HepG2 (cell line): Measurements from ENCODE around the gene DMPK. TPM values are rescaled to one million over a fixed set of nuclear protein-coding genes. Genes with fewer than 3 reads are reported as not detected.
A peak's percentile ranks its signal among the peaks of the same experiment; 100 is the strongest.

Experiments used
- BORCS8-MEF2B ChIP-seq: sonication (generic); formaldehyde crosslinking; IDR thresholded peaks from 2 replicates; pipeline ENCODE4 v1.8.0; 2022; ENCODE audit warnings: mild to moderate bottlenecking, missing genetic modification reagents
- HBP1 ChIP-seq: IDR thresholded peaks from 2 replicates; pipeline ENCODE4 v1.6.1; 2016; ENCODE audit warnings: low read depth, control low read depth
- KDM2A ChIP-seq: sonication (generic); formaldehyde crosslinking; IDR thresholded peaks from 2 replicates; pipeline ENCODE4 v1.4.0; 2020; ENCODE audit warnings: low read depth, missing genetic modification reagents, borderline replicate concordance
- KLF15 ChIP-seq: sonication (generic); formaldehyde crosslinking; IDR thresholded peaks from 2 replicates; pipeline ENCODE4 v1.8.1; 2023; ENCODE audit warnings: borderline replicate concordance, mild to moderate bottlenecking, inconsistent platforms, missing genetic modification reagents, mixed read lengths
- LCORL ChIP-seq, 2 experiments: fragments of 450-650 bp in 1 of 2; sonication (generic) in 1 of 2; formaldehyde crosslinking in 1 of 2; IDR thresholded peaks; 2 replicates each; pipeline versions ENCODE4 v1.5.0 to v1.6.1; 2017 to 2020; ENCODE audit warnings: antibody characterized with exemption in 1 of 2, missing genetic modification reagents in 1 of 2
- MBNL3 ChIP-seq: fragments of 250-450 bp; sonication (Bioruptor Pico); conservative IDR thresholded peaks from 2 replicates; pipeline ENCODE4 v1.8.0; 2022; ENCODE audit warnings: mild to moderate bottlenecking, inconsistent platforms
- MED1 ChIP-seq: sonication (generic); formaldehyde crosslinking; IDR thresholded peaks from 2 replicates; pipeline ENCODE4 v1.4.0; 2020; ENCODE audit warnings: missing genetic modification reagents
- NFIC ChIP-seq: IDR thresholded peaks from 2 replicates; pipeline ENCODE4 v1.6.1; 2012; ENCODE audit warnings: mild to moderate bottlenecking, low read length, inconsistent platforms
- NFKBIZ ChIP-seq: IDR thresholded peaks from 2 replicates; pipeline ENCODE4 v1.6.1; 2018; ENCODE audit warnings: missing genetic modification reagents, missing compliant biosample characterization
- PBX2 ChIP-seq: IDR thresholded peaks from 2 replicates; pipeline ENCODE4 v1.6.1; 2016; ENCODE audit warnings: control low read depth
- SMAD9 ChIP-seq: sonication (generic); formaldehyde crosslinking; IDR thresholded peaks from 2 replicates; pipeline ENCODE4 v1.5.1; 2020; ENCODE audit warnings: mild to moderate bottlenecking, missing genetic modification reagents
- SNAI1 ChIP-seq: sonication (generic); formaldehyde crosslinking; IDR thresholded peaks from 2 replicates; pipeline ENCODE4 v1.5.0; 2020; ENCODE audit warnings: mild to moderate bottlenecking, missing genetic modification reagents, borderline replicate concordance
- SRSF9 ChIP-seq: fragments of 200-400 bp; formaldehyde crosslinking; IDR thresholded peaks from 2 replicates; pipeline ENCODE4 v1.6.1; 2018; ENCODE audit warnings: borderline replicate concordance, mild to moderate bottlenecking, low read depth, low read length; ENCODE audit not compliant: insufficient read depth, poor library complexity, severe bottlenecking
- STAG1 ChIP-seq: sonication (generic); formaldehyde crosslinking; IDR thresholded peaks from 2 replicates; pipeline ENCODE4 v1.4.0; 2020; ENCODE audit warnings: missing genetic modification reagents
- TGIF2 ChIP-seq: IDR thresholded peaks from 2 replicates; pipeline ENCODE4 v1.6.1; 2016; ENCODE audit warnings: control low read depth, missing compliant biosample characterization
- YEATS2 ChIP-seq: sonication (generic); formaldehyde crosslinking; IDR thresholded peaks from 2 replicates; pipeline ENCODE4 v1.4.0; 2020; ENCODE audit warnings: missing genetic modification reagents, borderline replicate concordance
- ZNF101 ChIP-seq: sonication (generic); formaldehyde crosslinking; IDR thresholded peaks from 2 replicates; pipeline ENCODE4 v1.4.0; 2020; ENCODE audit warnings: mild to moderate bottlenecking, low read depth, missing genetic modification reagents, borderline replicate concordance
- ZNF547 ChIP-seq: sonication (generic); formaldehyde crosslinking; IDR thresholded peaks from 2 replicates; pipeline ENCODE4 v1.5.1; 2020; ENCODE audit warnings: mild to moderate bottlenecking, missing genetic modification reagents
- ZNF598 ChIP-seq: sonication (generic); formaldehyde crosslinking; IDR thresholded peaks from 2 replicates; pipeline ENCODE4 v1.5.1; 2020; ENCODE audit warnings: mild to moderate bottlenecking, missing genetic modification reagents, borderline replicate concordance
- ZSCAN22 ChIP-seq: sonication (generic); formaldehyde crosslinking; IDR thresholded peaks from 2 replicates; pipeline ENCODE4 v1.4.0; 2020; ENCODE audit warnings: mild to moderate bottlenecking, missing genetic modification reagents
- polyA plus RNA-seq, 8 experiments: library from polyadenylated mRNA; depleted of rRNA in 3 of 8; stranded (reverse) in 7 of 8; unstranded in 1 of 8; fragments of >200 nt; fragmentation: Illumina TruSeq in 4 of 8; extraction: Trizol in 4 of 8; gene quantifications; 2 replicates each; pipeline versions ENCODE4 v1.2.1 to v1.2.3, GENCODE V29; 2011 to 2016; ENCODE audit warnings: low read depth in 4 of 8, missing spikeins in 1 of 8, mixed read lengths in 1 of 8; ENCODE audit not compliant: insufficient read depth in 1 of 8
- total RNA-seq, 5 experiments: library from RNA; depleted of rRNA; stranded (reverse); fragments of >200 nt; fragmentation: Illumina TruSeq; extraction: Trizol; gene quantifications; 2 replicates each; pipeline ENCODE4 v1.2.3, GENCODE V29; 2016; ENCODE audit warnings: low read depth in 1 of 5
- TF ChIP-seq, protein P1 (sequence below): sonication (generic); formaldehyde crosslinking; IDR thresholded peaks from 2 replicates; pipeline ENCODE4 v1.5.0; 2020; ENCODE audit warnings: missing genetic modification reagents
- TF ChIP-seq, protein P2 (sequence below): sonication (generic); formaldehyde crosslinking; IDR thresholded peaks from 2 replicates; pipeline ENCODE4 v1.4.0; 2020; ENCODE audit warnings: missing genetic modification reagents, low read depth, mild to moderate bottlenecking, borderline replicate concordance
- TF ChIP-seq, protein P3 (sequence below): sonication (generic); formaldehyde crosslinking; IDR thresholded peaks from 2 replicates; pipeline ENCODE4 v1.4.0; 2020; ENCODE audit warnings: low read depth, mild to moderate bottlenecking, missing genetic modification reagents

The DMPK gene
- total and polyA plus RNA-seq, 2 of the 13 experiments (the other 11 are each of a cell fraction or from before 2014, with no cell fraction given), result 5.3 to 8.8 TPM

DNA sequence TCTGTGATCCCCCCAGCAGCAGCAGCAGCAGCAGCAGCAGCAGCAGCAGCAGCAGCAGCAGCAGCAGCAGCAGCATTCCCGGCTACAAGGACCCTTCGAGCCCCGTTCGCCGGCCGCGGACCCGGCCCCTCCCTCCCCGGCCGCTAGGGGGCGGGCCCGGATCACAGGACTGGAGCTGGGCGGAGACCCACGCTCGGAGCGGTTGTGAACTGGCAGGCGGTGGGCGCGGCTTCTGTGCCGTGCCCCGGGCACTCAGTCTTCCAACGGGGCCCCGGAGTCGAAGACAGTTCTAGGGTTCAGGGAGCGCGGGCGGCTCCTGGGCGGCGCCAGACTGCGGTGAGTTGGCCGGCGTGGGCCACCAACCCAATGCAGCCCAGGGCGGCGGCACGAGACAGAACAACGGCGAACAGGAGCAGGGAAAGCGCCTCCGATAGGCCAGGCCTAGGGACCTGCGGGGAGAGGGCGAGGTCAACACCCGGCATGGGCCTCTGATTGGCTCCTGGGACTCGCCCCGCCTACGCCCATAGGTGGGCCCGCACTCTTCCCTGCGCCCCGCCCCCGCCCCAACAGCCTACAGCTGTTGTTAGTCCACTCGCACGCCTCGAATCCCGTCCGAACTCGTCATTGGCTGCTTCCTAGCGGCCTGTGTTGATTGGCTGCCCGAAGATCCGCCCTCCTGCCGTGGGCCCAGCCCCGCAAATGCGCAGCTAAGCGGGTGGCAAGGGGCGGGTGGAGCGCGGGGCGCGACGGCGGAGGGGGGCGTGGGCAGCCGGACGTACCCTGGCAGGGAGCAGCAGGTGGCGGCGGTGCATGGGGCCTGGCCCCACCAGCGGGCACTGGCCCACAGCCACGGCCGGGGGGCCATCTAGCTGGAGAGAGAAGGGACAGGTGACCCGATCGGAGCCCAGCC lies 11.8 kb downstream of the DMPK start (continued):
- TF ChIP-seq, protein P1, sequence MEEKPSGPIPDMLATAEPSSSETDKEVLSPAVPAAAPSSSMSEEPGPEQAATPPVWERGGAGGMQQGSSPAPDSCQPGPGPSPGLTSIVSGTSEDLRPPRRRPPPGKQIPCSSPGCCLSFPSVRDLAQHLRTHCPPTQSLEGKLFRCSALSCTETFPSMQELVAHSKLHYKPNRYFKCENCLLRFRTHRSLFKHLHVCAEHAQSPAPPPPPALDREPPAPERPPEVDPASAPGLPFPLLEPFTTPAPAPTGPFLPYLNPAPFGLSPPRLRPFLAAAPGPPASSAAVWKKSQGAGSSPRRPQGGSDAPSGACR, result peak; percentile 48; the same call in 1 of the 2 replicates
- TF ChIP-seq YEATS2 (CRISPR knock-in tag) (peak; percentile 39; the same call in 1 of the 2 replicates), HBP1 (CRISPR knock-in tag) (0 out of 2 replicates have a peak, but pooled peaks have one; percentile 14), SRSF9 (no peak), PBX2 (CRISPR knock-in tag) (no peak), TGIF2 (no peak; the same call in none of the 2 replicates), MBNL3 (CRISPR knock-in tag) (no peak), LCORL (IDR thresholded peaks at IDR 0.05) (no peak), LCORL (CRISPR knock-in tag; IDR thresholded peaks at IDR 0.05) (peak; percentile 47), KDM2A (CRISPR knock-in tag) (peak; percentile 98), SNAI1 (CRISPR knock-in tag) (no peak), STAG1 (peak; percentile 65), BORCS8-MEF2B (CRISPR knock-in tag) (peak; percentile 75), ZNF547 (peak; percentile 93), SMAD9 (CRISPR knock-in tag) (no peak), NFIC (no peak), ZSCAN22 (CRISPR knock-in tag) (no peak), ZNF598 (peak; percentile 95), ZNF101 (no peak), NFKBIZ (CRISPR knock-in tag) (0 out of 2 replicates have a peak, but pooled peaks have one; percentile 18), MED1 (CRISPR knock-in tag) (peak; percentile 51; the same call in 1 of the 2 replicates), KLF15 (CRISPR knock-in tag) (peak; percentile 66; the same call in 1 of the 2 replicates)
- TF ChIP-seq, protein P2, sequence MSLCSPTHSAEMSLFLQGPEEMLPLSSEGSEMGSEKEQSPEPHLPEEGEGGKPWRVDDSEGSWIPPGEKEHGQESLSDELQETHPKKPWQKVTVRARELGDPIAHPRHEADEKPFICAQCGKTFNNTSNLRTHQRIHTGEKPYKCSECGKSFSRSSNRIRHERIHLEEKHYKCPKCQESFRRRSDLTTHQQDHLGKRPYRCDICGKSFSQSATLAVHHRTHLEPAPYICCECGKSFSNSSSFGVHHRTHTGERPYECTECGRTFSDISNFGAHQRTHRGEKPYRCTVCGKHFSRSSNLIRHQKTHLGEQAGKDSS, result 0 out of 2 replicates have a peak, but pooled peaks have one; percentile 42
- TF ChIP-seq, protein P3, sequence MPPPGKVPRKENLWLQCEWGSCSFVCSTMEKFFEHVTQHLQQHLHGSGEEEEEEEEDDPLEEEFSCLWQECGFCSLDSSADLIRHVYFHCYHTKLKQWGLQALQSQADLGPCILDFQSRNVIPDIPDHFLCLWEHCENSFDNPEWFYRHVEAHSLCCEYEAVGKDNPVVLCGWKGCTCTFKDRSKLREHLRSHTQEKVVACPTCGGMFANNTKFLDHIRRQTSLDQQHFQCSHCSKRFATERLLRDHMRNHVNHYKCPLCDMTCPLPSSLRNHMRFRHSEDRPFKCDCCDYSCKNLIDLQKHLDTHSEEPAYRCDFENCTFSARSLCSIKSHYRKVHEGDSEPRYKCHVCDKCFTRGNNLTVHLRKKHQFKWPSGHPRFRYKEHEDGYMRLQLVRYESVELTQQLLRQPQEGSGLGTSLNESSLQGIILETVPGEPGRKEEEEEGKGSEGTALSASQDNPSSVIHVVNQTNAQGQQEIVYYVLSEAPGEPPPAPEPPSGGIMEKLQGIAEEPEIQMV (CRISPR knock-in tag), result no peak
